OCI-LY1 (cell line): Measurements from ENCODE around the gene RUNX1.
A peak's percentile ranks its signal among the peaks of the same experiment; 100 is the strongest.

Source experiments
- H2AFZ ChIP-seq: fragments of 200-600 bp; sonication (generic), shearing (Covaris generic); 2 replicates; pipeline ENCODE4 v1.6.0; 2014; ENCODE audit warnings: antibody characterized with exemption, mild to moderate bottlenecking, low read length
- H3F3A ChIP-seq: fragments of 200-600 bp; sonication (generic), shearing (Covaris generic); 2 replicates; pipeline ENCODE4 v1.6.0; 2014; ENCODE audit warnings: mild to moderate bottlenecking, antibody characterized with exemption, low read length, moderate library complexity; ENCODE audit not compliant: insufficient read depth
- H3K27ac ChIP-seq: fragments of 200-600 bp; sonication (generic); 2 replicates; pipeline ENCODE4 v1.5.1; 2014; ENCODE audit warnings: low read length, mixed run types, mild to moderate bottlenecking, low read depth; ENCODE audit not compliant: poor library complexity, severe bottlenecking
- H3K27me3 ChIP-seq: fragments of 200-600 bp; sonication (generic); 2 replicates; pipeline ENCODE4 v1.6.0; 2014; ENCODE audit warnings: antibody characterized with exemption, mild to moderate bottlenecking, low read length, moderate library complexity; ENCODE audit not compliant: insufficient read depth
- H3K36me3 ChIP-seq: fragments of 200-600 bp; sonication (generic); 2 replicates; pipeline ENCODE4 v1.6.1; 2014; ENCODE audit warnings: mild to moderate bottlenecking, antibody characterized with exemption, low read length, moderate library complexity, mixed read lengths; ENCODE audit not compliant: insufficient read depth
- H3K4me1 ChIP-seq: fragments of 200-600 bp; sonication (generic); 2 replicates; pipeline ENCODE4 v1.5.1; 2014; ENCODE audit warnings: mild to moderate bottlenecking, low read length, moderate library complexity; ENCODE audit not compliant: insufficient read depth, severe bottlenecking
- H3K4me2 ChIP-seq: fragments of 200-600 bp; sonication (generic), shearing (Covaris generic); 2 replicates; pipeline ENCODE4 v1.6.1; 2014; ENCODE audit warnings: low read length
- H3K4me3 ChIP-seq: fragments of 200-600 bp; sonication (generic); 2 replicates; pipeline ENCODE4 v1.5.1; 2014; ENCODE audit warnings: low read length, low read depth, mild to moderate bottlenecking, mixed read lengths; ENCODE audit not compliant: poor library complexity, severe bottlenecking
- H3K79me2 ChIP-seq: fragments of 200-600 bp; shearing (Covaris generic); 2 replicates; pipeline ENCODE4 v1.6.1; 2016; ENCODE audit warnings: mixed run types, low read length, mixed read lengths; ENCODE audit not compliant: insufficient read depth
- H3K9ac ChIP-seq: fragments of 200-600 bp; sonication (generic), shearing (Covaris generic); 2 replicates; pipeline ENCODE4 v1.6.1; 2014; ENCODE audit warnings: mild to moderate bottlenecking, low read length, mixed read lengths
- H3K9me2 ChIP-seq: fragments of 200-600 bp; sonication (generic), shearing (Covaris generic); 2 replicates; pipeline ENCODE4 v1.6.1; 2014; ENCODE audit warnings: low read depth, mild to moderate bottlenecking, low read length, mixed read lengths
- H3K9me3 ChIP-seq: fragments of 200-600 bp; shearing (Covaris generic); 2 replicates; pipeline ENCODE4 v1.6.1; 2014; ENCODE audit warnings: low read length, mixed read lengths
- H4K20me1 ChIP-seq: fragments of 200-600 bp; sonication (generic), shearing (Covaris generic); 2 replicates; pipeline ENCODE4 v1.6.0; 2016; ENCODE audit warnings: mild to moderate bottlenecking, low read length; ENCODE audit not compliant: insufficient read depth
- CTCF ChIP-seq: fragments of 200-600 bp; sonication (generic), shearing (Covaris generic); IDR thresholded peaks from 2 replicates; pipeline ENCODE4 v1.5.1; 2017; ENCODE audit warnings: mild to moderate bottlenecking, antibody characterized with exemption, low read length, moderate library complexity, mixed read lengths
- EZH2 ChIP-seq: fragments of 200-600 bp; sonication (generic), shearing (Covaris generic); IDR thresholded peaks from 2 replicates; pipeline ENCODE4 v1.8.0; 2017; ENCODE audit warnings: borderline replicate concordance, mixed run types, mild to moderate bottlenecking, antibody characterized with exemption, low read length, moderate library complexity, mixed read lengths

RUNX1 gene

GRCh38 chr21:35090403-35090802 is 41.3 kb upstream of the RUNX1 start:
- no peaks in the 10 kb centered on the region for H3K9me2 ChIP-seq
- H3K36me3 ChIP-seq: no peaks in the 10 kb centered on the region
- H3K9me3 ChIP-seq: no peaks in the 10 kb centered on the region
- no peak overlapping the region for H3K4me3 ChIP-seq
- H3K79me2 ChIP-seq: no peaks in the 10 kb centered on the region
- no peaks in the 10 kb centered on the region for H3F3A ChIP-seq
- H3K9ac ChIP-seq: no peak overlapping the region
- H3K4me2 ChIP-seq: no peak overlapping the region
- H3K27ac ChIP-seq: no peak overlapping the region
- no peaks in the 10 kb centered on the region for H3K4me1 ChIP-seq
- no peaks in the 10 kb centered on the region for H3K27me3 ChIP-seq
- TF ChIP-seq CTCF: no peak
- no peak overlapping the region for H2AFZ ChIP-seq
- no peaks in the 10 kb centered on the region for H4K20me1 ChIP-seq

GRCh38 chr21:35088319-35088771 is 39.2 kb upstream of the RUNX1 start:
- H3K79me2 ChIP-seq: no peaks in the 10 kb centered on the region
- H3K4me2 ChIP-seq: no peak overlapping the region
- H3K4me3 ChIP-seq: no peak overlapping the region
- H3K9me3 ChIP-seq: no peaks in the 10 kb centered on the region
- H3F3A ChIP-seq: no peaks in the 10 kb centered on the region
- H3K27me3 ChIP-seq: no peaks in the 10 kb centered on the region
- no peak overlapping the region for H3K27ac ChIP-seq
- no peaks in the 10 kb centered on the region for H3K9me2 ChIP-seq
- H3K9ac ChIP-seq: no peak overlapping the region
- no peaks in the 10 kb centered on the region for H4K20me1 ChIP-seq
- H2AFZ ChIP-seq: peak overlapping the region; percentile 86; the same call in 1 of the 2 replicates
- no peaks in the 10 kb centered on the region for H3K36me3 ChIP-seq
- no peaks in the 10 kb centered on the region for H3K4me1 ChIP-seq
- no peak for TF ChIP-seq CTCF
- TF ChIP-seq EZH2: no peak

- no peaks in the 10 kb centered on the region for H3K9me2 ChIP-seq
- no peak for TF ChIP-seq CTCF
- no peak for TF ChIP-seq EZH2
- H3K4me3 ChIP-seq: no peak overlapping the region
- no peaks in the 10 kb centered on the region for H3F3A ChIP-seq
- H3K4me2 ChIP-seq: no peak overlapping the region
- H3K27ac ChIP-seq: no peak overlapping the region
- H3K4me1 ChIP-seq: no peaks in the 10 kb centered on the region
- H3K9me3 ChIP-seq: no peaks in the 10 kb centered on the region
- no peaks in the 10 kb centered on the region for H4K20me1 ChIP-seq
- H3K27me3 ChIP-seq: no peaks in the 10 kb centered on the region
- no peaks in the 10 kb centered on the region for H3K79me2 ChIP-seq
- no peak overlapping the region for H2AFZ ChIP-seq
- no peak overlapping the region for H3K9ac ChIP-seq
- H3K36me3 ChIP-seq: no peaks in the 10 kb centered on the region
Measured at GRCh38 chr21:35086357-35086756, 37.3 kb upstream of the RUNX1 start.
